Measurements from ENCODE around the gene STPG1. TPM values are rescaled to one million over a fixed set of nuclear protein-coding genes. Genes with fewer than 3 reads are reported as not detected.
"Not testable (repeated sequence)": the region's sequence is repeated elsewhere in the genome, so short reads cannot be mapped to it uniquely, and the experiment has no call there.

Gene STPG1, protein sequence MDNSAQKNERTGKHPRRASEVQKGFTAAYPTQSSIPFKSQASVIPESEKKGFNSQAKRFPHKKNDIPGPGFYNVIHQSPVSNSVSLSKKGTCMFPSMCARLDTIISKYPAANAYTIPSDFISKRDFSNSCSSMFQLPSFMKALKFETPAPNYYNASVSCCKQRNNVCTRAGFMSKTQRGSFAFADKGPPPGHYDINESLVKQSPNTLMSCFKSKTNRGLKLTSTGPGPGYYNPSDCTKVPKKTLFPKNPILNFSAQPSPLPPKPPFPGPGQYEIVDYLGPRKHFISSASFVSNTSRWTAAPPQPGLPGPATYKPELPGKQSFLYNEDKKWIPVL
- total RNA-seq (2022) (9.1 and 10.4 TPM in 2 replicates), Bru-seq, nascent RNA (percentile 51 among the genes with signal in this experiment), BruChase-seq, experiment 1, labeled RNA remaining after a 6-hour chase (percentile 43 among the genes with signal in this experiment), BruChase-seq, experiment 2, labeled RNA remaining after a 2-hour chase (percentile 44 among the genes with signal in this experiment)
- long read RNA-seq, partial matches to known transcripts: 3 of 29 reads
- long read RNA-seq, other reads (novel, unspliced or antisense): 22 of 29 reads

DNA sequence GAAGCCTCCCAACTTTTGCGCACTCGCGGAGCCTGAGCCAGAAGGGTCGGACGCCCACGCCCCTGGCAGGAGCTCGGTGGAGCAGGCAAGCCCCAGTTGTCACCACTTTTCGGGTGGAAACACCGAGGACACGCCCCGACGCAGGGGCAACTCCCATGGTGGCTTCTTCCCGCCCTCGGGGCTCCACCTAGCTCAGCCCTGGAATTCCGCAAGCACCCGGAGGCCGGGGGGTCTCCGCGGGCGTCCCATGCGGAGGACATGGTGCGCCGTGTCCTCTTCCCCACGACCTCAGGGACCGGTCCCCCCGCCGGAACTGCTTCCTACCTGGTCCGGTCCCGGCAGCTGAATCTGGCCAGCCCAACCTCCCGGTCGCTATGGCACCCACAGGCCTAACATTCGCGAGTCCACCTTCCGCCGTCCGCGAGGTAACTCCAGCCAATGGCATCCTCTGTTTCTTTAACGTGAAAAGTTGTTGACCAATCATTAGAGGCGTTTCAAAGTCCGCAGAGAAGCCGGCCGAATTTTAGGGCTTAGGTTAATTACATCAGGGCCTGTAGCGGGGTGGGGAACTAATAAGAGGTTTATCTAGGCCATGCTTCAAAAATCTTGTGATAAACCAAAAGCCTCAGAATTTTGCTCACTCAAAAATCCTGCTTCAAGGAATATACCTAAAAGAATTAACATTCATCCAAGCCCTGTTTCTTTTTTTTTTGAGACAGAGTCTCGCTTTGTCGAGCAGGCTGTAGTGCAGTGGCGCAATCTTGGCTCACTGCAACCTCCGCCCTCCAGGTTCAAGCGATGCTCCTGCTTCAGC, at the start of gene STPG1:
STPG1 (minus strand) TSS at position 433 of the 814 bp plus-strand sequence. CDS start 12,394 bp downstream, outside the sequence.
- BruUV-seq (replicated peaks): TSS peak; percentile 66
- Mint-ChIP-seq H3K27me3 (ENCODE audit: unreplicated experiment) (no peaks in the 10 kb centered on the region), H3K36me3 (ENCODE audit: insufficient read depth, unreplicated experiment) (peaks cover 38% of the 10 kb centered on the region), H3K9me3 (ENCODE audit: low read depth, unreplicated experiment) (no peaks in the 10 kb centered on the region), H3K4me3 (ENCODE audit: low read depth, unreplicated experiment) (peak within 1 kb of the TSS; percentile 98), H3K4me1 (ENCODE audit: low read depth, unreplicated experiment) (peaks cover 37% of the 10 kb centered on the region), H3K27ac (ENCODE audit: unreplicated experiment) (peak within 1 kb of the TSS; percentile 90)
- intact Hi-C loops (cut with micrococcal nuclease; ENCODE audit: unreplicated experiment): loop anchor here (10.0 kb wide), 2 partner anchors 91 to 221 kb away; partner anchors contain the start of gene RCAN3
- TF ChIP-seq CTCF (IDR thresholded peaks at IDR 0.05; ENCODE audit: unreplicated experiment): no peak
- peak; percentile 84 for DNase-seq
- CTCF ChIA-PET: interaction anchor here (0.6 kb wide), 1 partner anchor 11 kb away, joined by 3 read pairs; no protein-coding TSS in a partner anchor

DNA sequence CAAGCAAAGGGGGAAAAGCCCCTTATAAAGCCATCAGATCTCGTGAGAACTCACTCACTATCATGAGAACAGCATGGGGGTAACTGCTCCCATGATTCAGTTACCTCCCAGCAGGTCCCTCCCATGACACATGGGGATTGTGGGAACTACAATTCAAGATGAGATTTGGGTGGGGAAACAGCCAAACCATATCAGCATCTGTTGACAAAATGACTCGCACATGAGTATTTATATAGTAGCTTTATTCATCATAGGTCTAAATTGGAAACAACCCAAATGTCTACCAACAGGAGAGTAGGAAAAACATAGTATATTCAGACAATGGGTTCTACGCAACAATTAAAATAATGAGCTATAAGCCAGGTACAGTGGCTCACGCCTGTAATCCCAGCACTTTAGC, 48.5 kb upstream of the STPG1 start:
- H3K4me3 Mint-ChIP-seq (ENCODE audit: low read depth, unreplicated experiment); H3K27me3 Mint-ChIP-seq (ENCODE audit: unreplicated experiment); H3K9me3 Mint-ChIP-seq (ENCODE audit: low read depth, unreplicated experiment); BruUV-seq (replicated peaks); H3K27ac Mint-ChIP-seq (ENCODE audit: unreplicated experiment); CTCF ChIA-PET; H3K4me1 Mint-ChIP-seq (ENCODE audit: low read depth, unreplicated experiment); DNase-seq; intact Hi-C loops (cut with micrococcal nuclease; ENCODE audit: unreplicated experiment): not testable (repeated sequence)
- H3K36me3 Mint-ChIP-seq (ENCODE audit: insufficient read depth, unreplicated experiment): peaks cover 28% of the 10 kb centered on the region

DNA sequence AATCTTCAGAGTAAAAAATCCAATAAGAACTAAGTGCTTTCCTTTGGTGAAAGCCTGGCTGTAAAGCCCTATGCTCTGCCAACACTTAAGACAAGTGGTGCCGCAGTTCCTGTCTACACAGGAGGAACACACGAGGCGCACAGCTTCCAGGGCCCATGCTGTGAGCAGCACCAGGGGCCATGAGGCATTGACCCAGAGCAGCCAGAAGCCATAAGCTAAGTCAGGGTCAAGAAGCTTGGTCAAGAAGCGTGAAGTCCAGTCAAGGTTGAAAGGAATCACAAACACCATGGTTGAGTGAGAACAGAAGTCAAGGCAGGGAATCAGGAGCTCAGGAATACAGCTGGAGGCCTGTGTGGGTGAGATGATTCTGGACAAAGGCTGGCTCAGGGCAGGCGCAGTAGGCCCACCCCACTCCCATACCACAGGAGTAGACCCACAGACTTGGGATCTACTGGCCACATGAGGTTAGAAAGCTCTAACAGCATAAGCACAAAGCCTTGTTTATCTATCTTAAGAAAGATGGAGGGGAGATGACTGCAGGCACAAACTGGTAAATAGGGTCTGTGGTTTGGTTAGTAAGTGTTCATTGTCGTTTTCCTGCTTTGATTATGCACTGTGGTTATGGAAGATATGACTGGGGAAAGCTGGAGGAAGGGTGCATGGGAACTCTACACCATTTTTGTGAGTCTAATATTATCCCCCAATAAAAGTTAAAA, 46.1 kb upstream of the STPG1 start:
- Mint-ChIP-seq H3K27ac (ENCODE audit: unreplicated experiment) (no peak overlapping the region), H3K27me3 (ENCODE audit: unreplicated experiment) (no peaks in the 10 kb centered on the region), H3K4me1 (ENCODE audit: low read depth, unreplicated experiment) (peaks cover 5% of the 10 kb centered on the region), H3K4me3 (ENCODE audit: low read depth, unreplicated experiment) (no peak overlapping the region), H3K9me3 (ENCODE audit: low read depth, unreplicated experiment) (no peaks in the 10 kb centered on the region), H3K36me3 (ENCODE audit: insufficient read depth, unreplicated experiment) (peaks cover 24% of the 10 kb centered on the region)
- no peak for TF ChIP-seq CTCF (IDR thresholded peaks at IDR 0.05; ENCODE audit: unreplicated experiment)
- intact Hi-C loops (cut with micrococcal nuclease; ENCODE audit: unreplicated experiment): no loop called here
- CTCF ChIA-PET: no interaction called here
- BruUV-seq (replicated peaks): no TSS peak
- DNase-seq: no peak

- no peak for TF ChIP-seq CTCF (IDR thresholded peaks at IDR 0.05; ENCODE audit: unreplicated experiment)
- no peaks in the 10 kb centered on the region for H3K9me3 Mint-ChIP-seq (ENCODE audit: low read depth, unreplicated experiment)
- H3K4me3 Mint-ChIP-seq (ENCODE audit: low read depth, unreplicated experiment): no peak overlapping the region
- CTCF ChIA-PET: no interaction called here
- H3K4me1 Mint-ChIP-seq (ENCODE audit: low read depth, unreplicated experiment): peaks cover 5% of the 10 kb centered on the region
- BruUV-seq (replicated peaks): no TSS peak
- intact Hi-C loops (cut with micrococcal nuclease; ENCODE audit: unreplicated experiment): no loop called here
- H3K27ac Mint-ChIP-seq (ENCODE audit: unreplicated experiment): no peak overlapping the region
- DNase-seq: no peak
- peaks cover 16% of the 10 kb centered on the region for H3K36me3 Mint-ChIP-seq (ENCODE audit: insufficient read depth, unreplicated experiment)
- H3K27me3 Mint-ChIP-seq (ENCODE audit: unreplicated experiment): no peaks in the 10 kb centered on the region
Observed at GRCh38 chr1:24457866-24458265, 44.3 kb upstream of the STPG1 start.

All from Calu3 (cell line).